Left lung (tissue), 10 donors: ENCODE data around the gene MRPL58. TPM values are rescaled to one million over a fixed set of nuclear protein-coding genes. Genes with fewer than 3 reads are reported as not detected.

Source experiments
- ATAC-seq: fragments of 200-7000 bp; cut with Tn5 transposase; one replicate; pipeline ENCODE4 v1.9.1; 2020; ENCODE audit warnings: moderate library complexity
- DNase-seq, 4 donors: peaks; one replicate each; pipeline ENCODE4 v3.0.0-alpha.2; 2013 to 2020
- H3K27ac ChIP-seq, 2 donors: fragments of 200-600 bp; sonication (generic) in 1 of 2; one replicate each; pipeline versions ENCODE4 v1.5.0 to v1.8.0; 2020 to 2021
- H3K27me3 ChIP-seq, 2 donors: fragments of 200-600 bp; sonication (generic) in 1 of 2; one replicate each; pipeline versions ENCODE4 v1.5.0 to v1.8.0; 2020 to 2021
- H3K36me3 ChIP-seq, 2 donors: fragments of 200-600 bp; sonication (generic) in 1 of 2; one replicate each; pipeline versions ENCODE4 v1.5.0 to v1.8.0; 2020 to 2021
- H3K4me1 ChIP-seq, 2 donors: fragments of 200-600 bp; one replicate each; pipeline ENCODE4 v1.8.0; 2021
- H3K4me3 ChIP-seq, 2 donors: fragments of 200-600 bp; sonication (generic) in 1 of 2; one replicate each; pipeline versions ENCODE4 v1.5.0 to v1.8.0; 2020 to 2021; ENCODE audit warnings: mild to moderate bottlenecking in 1 of 2
- H3K9me3 ChIP-seq, 2 donors: fragments of 200-600 bp; sonication (generic) in 1 of 2; one replicate each; pipeline versions ENCODE4 v1.5.0 to v1.8.0; 2020 to 2021
- intact Hi-C, 2 donors: fragments of 100-400 bp; cut with DNase I; formaldehyde crosslinking; loops; one replicate each; pipeline versions ENCODE4 v1.11.2 to v1.14.2; 2022
- polyA plus RNA-seq, 6 donors: library from polyadenylated mRNA; unstranded; fragments of 120-200 nt; gene quantifications; one replicate each; pipeline ENCODE4 v1.2.1, GENCODE V29; 2013; ENCODE audit not compliant: insufficient read length in 6 of 6
- total RNA-seq, 2 donors: library from RNA; stranded (reverse); fragmentation: NEBNext Ultra II Directional; extraction: Animal tissue kit (Norgen Biotek cat#: 25700); gene quantifications; one replicate each; pipeline ENCODE4 v1.2.1, GENCODE V29; 2021
- TF ChIP-seq, protein P1 (sequence below), 2 donors: fragments of 200-600 bp; sonication (generic) in 1 of 2; IDR thresholded peaks; one replicate each; pipeline versions ENCODE4 v1.5.0 to v1.8.0; 2021; ENCODE audit warnings: antibody characterized with exemption in 2 of 2
- donor health status: DM: no; HTN: yes; CAD: no.
- donor health status: DM: no; HTN: no; CAD: no.

Gene MRPL58
- total and polyA plus RNA-seq, 8 donors, result 18.8 to 32.8 (median 22.6) TPM

DNA sequence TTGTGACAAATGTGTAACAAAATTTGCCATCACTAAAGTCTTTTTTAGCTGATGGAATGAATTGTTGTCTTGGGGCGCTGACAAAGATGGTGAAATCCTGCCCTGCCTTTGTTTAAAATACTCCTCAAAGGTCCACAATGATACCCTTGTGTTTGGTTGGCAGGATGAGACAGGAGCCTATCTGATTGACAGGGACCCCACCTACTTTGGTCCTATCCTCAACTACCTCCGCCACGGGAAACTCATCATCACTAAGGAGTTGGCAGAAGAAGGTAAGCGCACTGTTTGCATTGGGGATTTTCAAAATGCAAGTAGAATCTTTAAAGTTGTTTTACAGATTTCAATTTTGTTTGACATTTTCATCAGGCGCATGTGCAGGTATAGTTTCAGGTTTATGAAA, 36.6 kb downstream of the MRPL58 start:
- TF ChIP-seq, protein P1, sequence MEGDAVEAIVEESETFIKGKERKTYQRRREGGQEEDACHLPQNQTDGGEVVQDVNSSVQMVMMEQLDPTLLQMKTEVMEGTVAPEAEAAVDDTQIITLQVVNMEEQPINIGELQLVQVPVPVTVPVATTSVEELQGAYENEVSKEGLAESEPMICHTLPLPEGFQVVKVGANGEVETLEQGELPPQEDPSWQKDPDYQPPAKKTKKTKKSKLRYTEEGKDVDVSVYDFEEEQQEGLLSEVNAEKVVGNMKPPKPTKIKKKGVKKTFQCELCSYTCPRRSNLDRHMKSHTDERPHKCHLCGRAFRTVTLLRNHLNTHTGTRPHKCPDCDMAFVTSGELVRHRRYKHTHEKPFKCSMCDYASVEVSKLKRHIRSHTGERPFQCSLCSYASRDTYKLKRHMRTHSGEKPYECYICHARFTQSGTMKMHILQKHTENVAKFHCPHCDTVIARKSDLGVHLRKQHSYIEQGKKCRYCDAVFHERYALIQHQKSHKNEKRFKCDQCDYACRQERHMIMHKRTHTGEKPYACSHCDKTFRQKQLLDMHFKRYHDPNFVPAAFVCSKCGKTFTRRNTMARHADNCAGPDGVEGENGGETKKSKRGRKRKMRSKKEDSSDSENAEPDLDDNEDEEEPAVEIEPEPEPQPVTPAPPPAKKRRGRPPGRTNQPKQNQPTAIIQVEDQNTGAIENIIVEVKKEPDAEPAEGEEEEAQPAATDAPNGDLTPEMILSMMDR (IDR thresholded peaks at IDR 0.05), result no peak
- Histone ChIP-seq H3K27ac (no peak overlapping the region), H3K36me3 (peaks cover 0 to 48% of the 10 kb centered on the region in 2 donors), H3K4me3 (no peak overlapping the region), H3K27me3 (no peaks in the 10 kb centered on the region), H3K4me1 (peaks cover 12 to 29% of the 10 kb centered on the region in 2 donors), H3K9me3 (no peaks in the 10 kb centered on the region)
- no peak for ATAC-seq
- DNase-seq, result no peak
- intact Hi-C loops, result no loop called here

DNA sequence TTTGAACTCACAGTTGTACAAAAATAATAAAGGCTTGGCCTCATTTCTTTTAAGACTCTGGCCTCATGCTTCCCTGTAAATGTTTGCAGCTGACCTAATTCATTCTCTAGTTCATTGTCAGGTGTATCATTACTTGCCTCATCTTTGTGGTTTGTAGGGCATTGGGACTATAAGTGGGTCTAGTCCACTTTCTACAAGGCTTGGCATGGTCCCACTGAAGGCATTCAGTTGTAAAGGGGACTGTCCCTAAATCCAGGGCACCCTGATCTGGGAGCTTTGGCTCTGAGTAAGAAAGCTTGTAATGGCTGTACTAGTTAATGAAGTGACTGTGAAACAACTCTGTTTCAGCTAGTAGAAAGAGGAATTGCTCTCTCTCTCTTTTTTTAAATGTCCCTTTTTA, 37.2 kb downstream of the MRPL58 start:
- peaks cover 0 to 54% of the 10 kb centered on the region in 2 donors for H3K36me3 ChIP-seq
- no peak overlapping the region for H3K27ac ChIP-seq
- no peaks in the 10 kb centered on the region for H3K27me3 ChIP-seq
- peaks cover 12 to 29% of the 10 kb centered on the region in 2 donors for H3K4me1 ChIP-seq
- H3K4me3 ChIP-seq, result no peak overlapping the region
- intact Hi-C loops, result no loop called here
- DNase-seq, result no peak
- TF ChIP-seq, protein P1 (IDR thresholded peaks at IDR 0.05), result no peak
- no peak for ATAC-seq
- no peaks in the 10 kb centered on the region for H3K9me3 ChIP-seq

DNA sequence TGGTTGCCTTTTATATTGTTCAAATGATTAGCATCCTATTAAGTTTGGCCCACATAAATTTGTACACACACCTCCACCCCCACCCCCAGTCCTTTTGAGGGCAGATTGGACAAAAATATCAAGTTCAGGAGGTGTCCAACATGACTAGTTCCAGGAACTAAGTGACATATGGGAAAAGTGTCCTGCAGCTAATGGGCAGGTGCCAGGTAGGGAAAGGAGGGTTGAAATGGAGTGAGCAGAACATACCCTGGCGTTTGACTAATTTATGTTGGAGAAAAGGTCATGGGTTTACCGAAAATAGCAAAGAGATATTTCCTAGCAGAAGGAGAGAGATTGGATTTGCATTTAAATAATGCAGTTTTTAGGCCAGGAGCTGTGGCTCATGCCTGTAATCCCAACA, 39.5 kb downstream of the MRPL58 start:
- DNase-seq, result no peak
- Histone ChIP-seq H3K27me3 (no peaks in the 10 kb centered on the region), H3K9me3 (no peaks in the 10 kb centered on the region), H3K27ac (no peak overlapping the region), H3K36me3 (peaks cover 0 to 76% of the 10 kb centered on the region in 2 donors), H3K4me1 (peaks cover 9 to 18% of the 10 kb centered on the region in 2 donors), H3K4me3 (no peak overlapping the region)
- TF ChIP-seq, protein P1 (IDR thresholded peaks at IDR 0.05), result no peak
- intact Hi-C loops, result no loop called here
- no peak for ATAC-seq

DNA sequence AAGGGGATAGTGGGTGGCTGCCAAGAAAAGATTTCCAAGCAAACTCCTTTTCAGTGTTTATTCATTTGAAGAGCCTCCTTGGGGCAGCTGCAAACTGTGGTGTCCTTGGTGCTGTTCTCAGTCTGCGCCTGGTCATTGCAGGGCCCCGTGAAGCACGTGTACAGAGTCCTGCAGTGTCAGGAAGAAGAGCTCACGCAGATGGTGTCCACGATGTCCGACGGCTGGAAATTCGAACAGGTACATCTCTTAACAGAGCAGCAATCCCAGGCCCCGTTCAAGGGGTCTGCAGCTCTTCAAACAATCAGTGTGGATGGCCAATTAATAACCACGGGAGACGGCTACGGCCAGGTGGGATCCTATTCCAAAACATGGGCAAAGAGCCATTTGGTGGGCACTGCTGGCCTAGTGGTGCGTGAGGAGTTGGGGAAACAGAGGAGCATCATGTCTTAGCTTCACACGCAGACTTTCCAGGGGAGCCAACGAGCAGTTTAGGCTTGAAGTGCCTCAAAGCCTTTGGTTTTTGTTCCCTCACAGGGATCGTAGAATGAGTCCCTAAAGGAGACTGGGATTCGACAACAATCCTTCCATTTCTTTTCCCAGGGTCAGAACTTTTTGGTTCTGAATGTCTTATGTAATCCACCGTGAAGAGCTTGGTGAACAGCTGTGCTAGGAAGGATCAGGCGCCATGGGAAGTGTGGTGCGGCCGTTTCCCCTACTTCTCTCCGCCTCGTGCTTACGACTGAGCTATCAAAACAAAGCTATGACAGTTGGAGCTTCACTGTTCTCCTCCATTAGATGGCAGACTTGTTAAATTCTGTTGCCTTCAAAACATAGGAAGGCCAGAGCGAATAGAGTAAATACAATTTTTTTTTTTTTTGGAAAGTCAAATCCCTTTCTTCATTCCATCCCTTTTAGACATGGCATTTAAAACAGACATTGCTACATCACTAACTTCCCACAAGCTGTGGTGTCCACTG, 47.2 kb downstream of the MRPL58 start:
- Histone ChIP-seq H3K4me3 (no peak overlapping the region), H3K27ac (peak overlapping the region; percentile 18 to 53), H3K36me3 (peaks cover 0 to 80% of the 10 kb centered on the region in 2 donors), H3K9me3 (no peaks in the 10 kb centered on the region), H3K4me1 (peaks cover 5 to 7% of the 10 kb centered on the region in 2 donors), H3K27me3 (no peaks in the 10 kb centered on the region)
- intact Hi-C loops, result no loop called here
- ATAC-seq (peak; percentile 88), DNase-seq (peak in 1 of 4 donors; percentile 65)
- TF ChIP-seq, protein P1 (IDR thresholded peaks at IDR 0.05), result peak in 1 of 2 donors; percentile 25

DNA sequence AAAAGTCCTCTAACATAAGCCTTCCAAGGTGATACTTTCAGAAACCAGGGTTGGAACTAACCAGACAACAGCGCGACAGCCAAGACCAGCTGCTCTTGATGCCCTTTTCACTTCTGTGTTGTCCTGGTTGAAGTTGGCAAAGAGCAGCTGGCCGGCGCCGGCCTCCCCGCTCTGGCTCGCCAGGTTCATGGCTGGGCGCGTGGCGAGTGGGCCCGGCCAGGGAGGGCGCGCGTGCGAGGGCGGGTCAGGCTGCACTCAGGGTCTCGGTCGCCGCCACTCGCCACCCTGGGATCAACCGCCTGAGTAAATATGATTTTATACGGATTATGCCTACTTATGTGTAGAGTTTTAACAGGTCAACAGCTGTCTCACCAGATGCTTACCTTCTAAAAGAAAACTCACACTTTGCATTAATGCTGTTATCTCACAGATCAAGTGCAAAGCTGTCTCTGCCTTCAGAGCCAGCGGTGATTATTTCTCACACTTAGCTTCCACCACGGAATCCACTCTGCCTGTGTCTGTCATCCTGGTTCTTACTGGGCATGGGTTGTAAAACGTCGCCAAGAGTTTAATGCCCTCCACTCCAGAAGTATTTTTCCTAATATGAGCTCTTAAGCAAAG, 48.1 kb downstream of the MRPL58 start:
- Histone ChIP-seq H3K4me1 (peaks cover 5 to 8% of the 10 kb centered on the region in 2 donors), H3K27ac (no peak overlapping the region), H3K4me3 (no peak overlapping the region), H3K27me3 (no peaks in the 10 kb centered on the region), H3K9me3 (no peaks in the 10 kb centered on the region), H3K36me3 (peaks cover 0 to 76% of the 10 kb centered on the region in 2 donors)
- intact Hi-C loops, result no loop called here
- DNase-seq (no peak), ATAC-seq (no peak)
- TF ChIP-seq, protein P1 (IDR thresholded peaks at IDR 0.05), result no peak
